Uterus (tissue), 4 donors: ENCODE measurements around the gene GRIK4. TPM values are rescaled to one million over a fixed set of nuclear protein-coding genes. Genes with fewer than 3 reads are reported as not detected.

ENCODE experiments used
- DNase-seq, 2 donors: peaks; one replicate each; pipeline ENCODE4 v3.0.0-alpha.2; 2019 to 2020
- H3K27ac ChIP-seq, 2 donors: fragments of 200-600 bp; sonication (generic); 1 replicate in 1 of 2; 2 replicates in 1 of 2; pipeline ENCODE4 v1.5.1; 2016 to 2018
- H3K27me3 ChIP-seq, 2 donors: fragments of 200-600 bp; sonication (generic); one replicate each; pipeline ENCODE4 v1.5.1; 2018 to 2019; ENCODE audit warnings: control low read depth in 1 of 2
- H3K36me3 ChIP-seq, 2 donors: fragments of 200-600 bp; sonication (generic); one replicate each; pipeline ENCODE4 v1.5.1; 2019; ENCODE audit warnings: control low read depth in 1 of 2
- H3K4me1 ChIP-seq, 2 donors: fragments of 200-600 bp; sonication (generic); one replicate each; pipeline ENCODE4 v1.5.1; 2018 to 2019; ENCODE audit warnings: control low read depth in 1 of 2
- H3K4me3 ChIP-seq, 2 donors: fragments of 200-600 bp; sonication (generic); 1 replicate in 1 of 2; 2 replicates in 1 of 2; pipeline ENCODE4 v1.5.1; 2018 to 2019; ENCODE audit warnings: mild to moderate bottlenecking in 1 of 2
- H3K9me3 ChIP-seq, 2 donors: fragments of 200-600 bp; sonication (generic); one replicate each; pipeline ENCODE4 v1.5.1; 2019; ENCODE audit warnings: control low read depth in 1 of 2
- POLR2A ChIP-seq, 2 donors: fragments of 450-650 bp; IDR thresholded peaks; one replicate each; pipeline ENCODE4 v1.6.1; 2016; ENCODE audit warnings: antibody characterized with exemption in 2 of 2, mild to moderate bottlenecking in 1 of 2, moderate library complexity in 1 of 2
- intact Hi-C: fragments of 100-400 bp; cut with DNase I; formaldehyde crosslinking; loops from one replicate; pipeline ENCODE4 v1.15.1; 2023; ENCODE audit warnings: low total_unique reads
- total RNA-seq, 4 donors: library from RNA; depleted of rRNA in 3 of 4; stranded (reverse); fragments of >200 nt in 3 of 4; gene quantifications; one replicate each; pipeline versions ENCODE4 v1.1.0 to v1.2.4, GENCODE V29; 2014 to 2023
- TF ChIP-seq, protein P1 (sequence below), 4 experiments: fragments of 200-600 bp in 2 of 4; fragments of 450-650 bp in 2 of 4; sonication (generic) in 2 of 4; IDR thresholded peaks; one replicate each; pipeline ENCODE4 v1.5.1; 2016 to 2019; ENCODE audit warnings: antibody characterized with exemption in 4 of 4, mild to moderate bottlenecking in 2 of 4, moderate library complexity in 1 of 4
- donor health status: DM: yes; HTN: yes; CAD: no.

Gene GRIK4
- total RNA-seq, 4 donors from 2014 or later = 0.28 to 1.1 TPM; not detected in 2

DNA sequence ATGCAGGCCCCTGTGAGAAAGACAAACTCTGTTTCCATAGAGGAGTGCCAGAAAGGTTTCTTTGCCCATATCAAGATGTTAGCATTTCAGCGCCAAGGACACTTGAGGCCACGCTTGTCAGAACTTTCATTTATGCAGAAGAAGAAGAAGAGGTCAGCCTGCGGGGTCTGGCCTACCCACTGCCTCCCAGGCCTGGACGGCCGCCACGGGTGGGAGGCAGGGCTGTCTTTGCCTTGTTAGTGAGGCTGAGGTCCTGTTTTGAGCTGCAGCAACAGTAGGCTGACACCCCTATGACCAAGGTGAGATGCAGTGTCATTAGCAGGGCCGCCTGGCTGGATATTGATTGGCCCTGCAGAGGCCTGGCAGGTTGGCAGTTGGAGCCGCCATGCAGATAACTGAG lies 183.9 kb downstream of the GRIK4 start:
- H3K27ac ChIP-seq = no peak overlapping the region
- TF ChIP-seq, protein P1, sequence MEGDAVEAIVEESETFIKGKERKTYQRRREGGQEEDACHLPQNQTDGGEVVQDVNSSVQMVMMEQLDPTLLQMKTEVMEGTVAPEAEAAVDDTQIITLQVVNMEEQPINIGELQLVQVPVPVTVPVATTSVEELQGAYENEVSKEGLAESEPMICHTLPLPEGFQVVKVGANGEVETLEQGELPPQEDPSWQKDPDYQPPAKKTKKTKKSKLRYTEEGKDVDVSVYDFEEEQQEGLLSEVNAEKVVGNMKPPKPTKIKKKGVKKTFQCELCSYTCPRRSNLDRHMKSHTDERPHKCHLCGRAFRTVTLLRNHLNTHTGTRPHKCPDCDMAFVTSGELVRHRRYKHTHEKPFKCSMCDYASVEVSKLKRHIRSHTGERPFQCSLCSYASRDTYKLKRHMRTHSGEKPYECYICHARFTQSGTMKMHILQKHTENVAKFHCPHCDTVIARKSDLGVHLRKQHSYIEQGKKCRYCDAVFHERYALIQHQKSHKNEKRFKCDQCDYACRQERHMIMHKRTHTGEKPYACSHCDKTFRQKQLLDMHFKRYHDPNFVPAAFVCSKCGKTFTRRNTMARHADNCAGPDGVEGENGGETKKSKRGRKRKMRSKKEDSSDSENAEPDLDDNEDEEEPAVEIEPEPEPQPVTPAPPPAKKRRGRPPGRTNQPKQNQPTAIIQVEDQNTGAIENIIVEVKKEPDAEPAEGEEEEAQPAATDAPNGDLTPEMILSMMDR (IDR thresholded peaks at IDR 0.05) = no peak
- TF ChIP-seq POLR2A (IDR thresholded peaks at IDR 0.05) = no peak
- no peaks in the 10 kb centered on the region for H3K4me1 ChIP-seq
- intact Hi-C loops = no loop called here
- H3K9me3 ChIP-seq = no peaks in the 10 kb centered on the region
- H3K4me3 ChIP-seq = no peak overlapping the region
- H3K27me3 ChIP-seq = no peaks in the 10 kb centered on the region
- no peaks in the 10 kb centered on the region for H3K36me3 ChIP-seq
- no peak for DNase-seq

DNA sequence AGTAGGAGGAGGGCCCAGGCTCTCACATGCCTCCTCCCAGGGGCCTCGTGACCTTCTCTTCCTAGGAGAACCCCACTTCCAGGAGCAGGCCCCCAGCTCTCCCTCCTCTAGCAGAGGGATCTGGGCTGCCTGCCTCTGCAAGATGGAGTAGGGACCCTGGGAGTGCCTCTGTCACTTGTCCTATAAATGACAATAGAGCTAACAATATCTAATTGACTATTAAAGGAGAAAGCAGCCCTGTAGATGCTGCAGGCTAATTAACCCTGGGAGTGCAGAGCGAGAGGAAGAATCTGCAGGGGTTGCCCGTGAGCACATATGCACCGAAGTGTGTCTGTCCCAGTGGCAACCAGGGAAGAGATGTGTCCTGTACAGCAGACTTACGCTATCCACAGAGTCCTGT lies 184.4 kb downstream of the GRIK4 start:
- Histone ChIP-seq H3K4me1 (no peaks in the 10 kb centered on the region), H3K36me3 (no peaks in the 10 kb centered on the region), H3K4me3 (no peak overlapping the region), H3K27me3 (no peaks in the 10 kb centered on the region), H3K27ac (no peak overlapping the region), H3K9me3 (no peaks in the 10 kb centered on the region)
- DNase-seq = no peak
- TF ChIP-seq, protein P1 (IDR thresholded peaks at IDR 0.05) = no peak
- TF ChIP-seq POLR2A (IDR thresholded peaks at IDR 0.05) = no peak
- intact Hi-C loops = no loop called here

DNA sequence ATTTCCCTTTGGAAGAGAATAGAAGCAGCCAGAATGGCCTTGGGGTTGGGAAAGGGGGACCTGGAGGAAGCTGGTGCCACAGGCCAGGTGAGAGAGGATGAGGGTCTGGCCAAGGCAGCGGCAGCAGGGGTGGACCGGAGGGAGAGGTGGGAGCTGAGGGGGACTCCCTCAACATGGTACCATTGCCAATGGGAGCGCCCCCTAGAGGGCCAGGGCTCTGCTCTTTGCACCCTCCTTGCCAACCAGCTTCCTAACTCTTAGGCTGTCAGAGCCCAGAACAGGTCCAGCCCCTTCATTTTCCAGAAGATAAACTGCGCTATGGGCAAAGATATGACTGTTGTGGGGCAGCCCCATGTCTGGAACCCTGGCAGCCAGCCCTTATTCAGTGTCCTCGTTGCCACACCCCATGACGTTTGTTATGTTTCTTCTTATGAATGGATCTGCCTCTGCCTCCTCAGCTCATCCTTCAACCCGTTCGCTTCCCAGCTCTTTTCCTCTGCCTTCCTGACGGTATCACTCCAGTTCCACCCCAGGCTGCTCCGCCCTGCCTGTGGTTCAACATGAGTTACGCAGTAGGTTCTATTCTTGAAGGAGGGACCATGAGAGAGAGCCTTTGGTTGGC lies 185.2 kb downstream of the GRIK4 start:
- TF ChIP-seq, protein P1 (IDR thresholded peaks at IDR 0.05) = no peak
- no peak for TF ChIP-seq POLR2A (IDR thresholded peaks at IDR 0.05)
- intact Hi-C loops = no loop called here
- Histone ChIP-seq H3K36me3 (no peaks in the 10 kb centered on the region), H3K27ac (no peak overlapping the region), H3K9me3 (no peaks in the 10 kb centered on the region), H3K4me3 (no peak overlapping the region), H3K27me3 (no peaks in the 10 kb centered on the region), H3K4me1 (no peaks in the 10 kb centered on the region)
- DNase-seq = no peak

DNA sequence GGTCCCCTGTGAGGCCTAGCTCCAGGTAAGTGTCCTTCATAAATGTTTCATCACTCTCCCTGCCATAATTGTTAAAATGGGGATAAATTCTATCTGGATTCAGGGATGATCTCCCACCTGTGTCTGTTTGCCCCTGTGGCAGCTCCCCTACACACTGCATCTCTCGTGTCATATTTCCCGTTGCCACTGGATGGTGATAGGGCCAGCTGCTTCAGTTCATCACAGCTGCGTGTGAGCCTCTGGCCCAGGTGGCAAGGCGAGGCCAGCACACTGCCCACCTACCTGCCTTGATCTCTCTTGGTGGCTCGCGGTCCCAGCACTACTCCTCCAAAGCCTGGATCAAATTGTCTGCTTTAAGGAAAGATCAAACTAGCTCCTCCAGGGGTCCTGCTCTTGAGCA lies 187.4 kb downstream of the GRIK4 start:
- no peak for TF ChIP-seq POLR2A (IDR thresholded peaks at IDR 0.05)
- TF ChIP-seq, protein P1 (IDR thresholded peaks at IDR 0.05) = no peak
- Histone ChIP-seq H3K27me3 (no peaks in the 10 kb centered on the region), H3K27ac (no peak overlapping the region), H3K4me3 (no peak overlapping the region), H3K4me1 (no peaks in the 10 kb centered on the region), H3K36me3 (no peaks in the 10 kb centered on the region), H3K9me3 (no peaks in the 10 kb centered on the region)
- intact Hi-C loops = no loop called here
- DNase-seq = no peak

DNA sequence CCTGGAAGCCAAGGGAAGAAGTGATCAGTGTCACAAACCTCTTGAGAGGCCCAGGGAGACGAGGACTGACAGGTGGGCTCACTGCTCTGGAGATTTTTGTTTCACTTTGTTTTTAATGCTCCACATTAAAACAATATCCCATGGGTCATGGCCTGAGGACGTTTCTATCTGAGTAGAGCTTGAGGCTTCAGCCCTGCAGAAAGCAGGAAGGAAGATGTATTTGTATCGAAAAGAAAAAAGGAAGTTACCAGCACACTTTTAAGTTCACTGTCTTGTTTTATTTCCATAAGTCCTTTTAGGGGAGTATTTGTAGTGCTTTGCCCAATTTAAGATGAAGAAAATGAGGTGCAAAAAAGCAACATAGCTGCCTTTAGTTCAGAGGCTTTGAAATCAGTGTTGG lies 191.1 kb downstream of the GRIK4 start:
- H3K27me3 ChIP-seq = no peaks in the 10 kb centered on the region
- intact Hi-C loops = no loop called here
- DNase-seq = no peak
- peaks cover 0 to 3% of the 10 kb centered on the region in 2 donors for H3K9me3 ChIP-seq
- H3K27ac ChIP-seq = no peak overlapping the region
- H3K4me3 ChIP-seq = no peak overlapping the region
- TF ChIP-seq POLR2A (IDR thresholded peaks at IDR 0.05) = no peak
- TF ChIP-seq, protein P1 (IDR thresholded peaks at IDR 0.05) = no peak
- H3K4me1 ChIP-seq = no peaks in the 10 kb centered on the region
- no peaks in the 10 kb centered on the region for H3K36me3 ChIP-seq
